Sigmoid colon (tissue), 4 donors: Measurements from ENCODE around the gene RXRA.

Source experiments
- EP300 ChIP-seq, 4 donors: sonication (generic); formaldehyde crosslinking; IDR thresholded peaks; one replicate each; pipeline ENCODE4 v1.6.1; 2017; ENCODE audit warnings: antibody characterized with exemption in 4 of 4
- POLR2A ChIP-seq, 2 donors: fragments of 450-650 bp; IDR thresholded peaks; one replicate each; pipeline ENCODE4 v1.6.1; 2016; ENCODE audit warnings: antibody characterized with exemption in 2 of 2, mild to moderate bottlenecking in 2 of 2, moderate library complexity in 2 of 2
- POLR2AphosphoS5 ChIP-seq, 4 donors: sonication (generic); formaldehyde crosslinking; IDR thresholded peaks; one replicate each; pipeline ENCODE4 v1.6.1; 2017; ENCODE audit warnings: antibody characterized with exemption in 4 of 4
- TF ChIP-seq, protein P1 (sequence below), 4 experiments: fragments of 450-650 bp in 3 of 4; fragments of 200-600 bp in 1 of 4; IDR thresholded peaks; one replicate each; pipeline ENCODE4 v1.5.1; 2016 to 2019; ENCODE audit warnings: antibody characterized with exemption in 4 of 4, mild to moderate bottlenecking in 3 of 4, moderate library complexity in 2 of 4

DNA sequence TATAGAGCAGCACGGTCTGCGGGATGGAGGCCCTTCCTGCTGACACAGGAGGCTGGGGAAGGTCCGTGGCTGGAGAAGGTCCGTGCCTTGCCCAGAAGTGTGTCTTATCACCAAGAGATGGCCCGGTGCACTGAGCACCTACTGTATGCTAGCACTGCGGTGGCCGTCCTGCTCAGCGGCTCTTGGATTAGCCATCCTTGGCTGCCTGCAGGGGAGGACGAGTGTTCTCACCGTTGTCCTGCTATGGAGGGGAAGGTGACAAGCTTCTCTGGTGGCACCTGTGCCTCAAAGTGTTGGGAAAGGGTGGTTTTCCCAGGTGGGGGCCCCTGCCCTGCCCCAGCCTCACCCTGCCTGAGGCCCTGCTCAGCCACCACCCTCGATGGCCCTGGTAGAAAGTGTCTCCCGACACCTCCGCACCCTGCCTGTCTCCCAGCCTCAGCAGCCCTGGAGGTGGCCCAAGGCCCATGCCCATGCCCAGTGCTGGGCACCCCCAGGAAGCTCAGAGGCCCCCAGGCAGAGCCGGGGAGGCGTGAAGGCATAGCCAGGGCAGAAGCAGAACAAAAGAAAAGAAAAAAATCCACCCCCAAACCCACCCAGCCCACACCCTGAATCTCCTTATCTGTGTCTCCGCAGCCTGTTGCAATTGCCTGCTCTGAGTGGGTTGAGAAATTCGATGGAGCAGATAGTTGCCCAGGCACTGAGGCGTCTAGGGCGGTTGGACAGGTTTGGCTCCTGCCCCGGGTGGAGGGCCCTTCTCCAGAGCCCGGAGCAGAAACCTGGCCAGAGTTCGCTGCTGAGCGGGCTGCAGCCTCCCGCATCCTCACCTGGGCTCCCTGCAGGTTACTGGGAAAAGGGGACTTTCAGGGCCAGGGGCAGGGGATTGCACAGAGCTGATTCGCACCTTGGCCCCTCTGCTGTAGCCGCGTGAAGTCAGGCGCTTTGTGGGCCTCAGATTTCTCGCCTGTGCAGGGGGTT, 30.5 kb downstream of the RXRA start:
- TF ChIP-seq POLR2A (IDR thresholded peaks at IDR 0.05) (no peak), POLR2AphosphoS5 (IDR thresholded peaks at IDR 0.05) (no peak), EP300 (IDR thresholded peaks at IDR 0.05) (no peak)
- TF ChIP-seq, protein P1, sequence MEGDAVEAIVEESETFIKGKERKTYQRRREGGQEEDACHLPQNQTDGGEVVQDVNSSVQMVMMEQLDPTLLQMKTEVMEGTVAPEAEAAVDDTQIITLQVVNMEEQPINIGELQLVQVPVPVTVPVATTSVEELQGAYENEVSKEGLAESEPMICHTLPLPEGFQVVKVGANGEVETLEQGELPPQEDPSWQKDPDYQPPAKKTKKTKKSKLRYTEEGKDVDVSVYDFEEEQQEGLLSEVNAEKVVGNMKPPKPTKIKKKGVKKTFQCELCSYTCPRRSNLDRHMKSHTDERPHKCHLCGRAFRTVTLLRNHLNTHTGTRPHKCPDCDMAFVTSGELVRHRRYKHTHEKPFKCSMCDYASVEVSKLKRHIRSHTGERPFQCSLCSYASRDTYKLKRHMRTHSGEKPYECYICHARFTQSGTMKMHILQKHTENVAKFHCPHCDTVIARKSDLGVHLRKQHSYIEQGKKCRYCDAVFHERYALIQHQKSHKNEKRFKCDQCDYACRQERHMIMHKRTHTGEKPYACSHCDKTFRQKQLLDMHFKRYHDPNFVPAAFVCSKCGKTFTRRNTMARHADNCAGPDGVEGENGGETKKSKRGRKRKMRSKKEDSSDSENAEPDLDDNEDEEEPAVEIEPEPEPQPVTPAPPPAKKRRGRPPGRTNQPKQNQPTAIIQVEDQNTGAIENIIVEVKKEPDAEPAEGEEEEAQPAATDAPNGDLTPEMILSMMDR (IDR thresholded peaks at IDR 0.05): no peak
